HepG2 (cell line): ENCODE results near the gene CDH13. TPM values are rescaled to one million over a fixed set of nuclear protein-coding genes. Genes with fewer than 3 reads are reported as not detected.

Source experiments
- ATAC-seq: fragments of 200-7000 bp; cut with Tn5 transposase; 3 replicates; pipeline ENCODE4 v1.9.1; 2020; ENCODE audit warnings: mild to moderate bottlenecking, moderate library complexity
- BruUV-seq: library from RNA; stranded (reverse); fragments of 400-500 nt; replicated peaks from 2 replicates; lab custom pipeline; 2021; lab: Mats Ljungman, UMichigan
- CTCF ChIA-PET: fragments of 300-600 bp; formaldehyde crosslinking; extraction: SDS; loops from one replicate; lab custom pipeline; 2021; ENCODE audit warnings: low total read pairs, inconsistent platforms, low intra/inter-chr PET ratio; lab: Yijun Ruan, JAX
- POLR2A ChIA-PET: fragments of 350-600 bp; sonication (Branson Sonifier 250); formaldehyde crosslinking; loops from one replicate; lab custom pipeline; 2020; ENCODE audit warnings: antibody characterized with exemption, inconsistent platforms; lab: Yijun Ruan, JAX
- DNase-seq: peaks from one replicate; pipeline ENCODE4 v3.0.0-alpha.2; 2015; ENCODE audit warnings: low spot score
- FAIRE-seq: peaks from 3 replicates; lab custom pipeline; 2011; peaks lifted over from hg19 to GRCh38; lab: Jason Lieb, UNC
- H2AFZ ChIP-seq: one replicate; pipeline ENCODE4 v1.6.1; 2011; ENCODE audit warnings: low read length, inconsistent platforms
- H3K27ac ChIP-seq: fragments of 300-600 bp; 3 replicates; pipeline ENCODE4 v1.8.0; 2011; ENCODE audit warnings: mixed run types, mild to moderate bottlenecking, mixed read lengths, low read length, inconsistent platforms; ENCODE audit not compliant: insufficient read depth; ENCODE audit errors: extremely low read length
- H3K27me3 ChIP-seq, 2 experiments: fragments of 200-600 bp in 1 of 2; 2 replicates in 1 of 2; 3 replicates in 1 of 2; pipeline versions ENCODE4 v1.6.0 to v1.8.0; 2011; ENCODE audit warnings: low read length in 2 of 2, mild to moderate bottlenecking in 2 of 2, moderate library complexity in 2 of 2, inconsistent platforms in 1 of 2; ENCODE audit not compliant: insufficient read depth in 2 of 2, control insufficient read depth in 1 of 2
- H3K36me3 ChIP-seq, 2 experiments: fragments of 200-600 bp in 1 of 2; replicated peaks in 1 of 2; 2 replicates in 1 of 2; 3 replicates in 1 of 2; pipeline versions ENCODE4 v1.5.1 to v1.8.0; 2011; ENCODE audit warnings: low read length in 2 of 2, inconsistent platforms in 1 of 2; ENCODE audit not compliant: insufficient read depth in 2 of 2, control insufficient read depth in 1 of 2
- H3K4me1 ChIP-seq: 2 replicates; pipeline ENCODE4 v1.5.1; 2012; ENCODE audit warnings: low read length, inconsistent platforms; ENCODE audit not compliant: insufficient read depth
- H3K4me2 ChIP-seq: 2 replicates; pipeline ENCODE4 v1.6.0; 2011; ENCODE audit warnings: low read depth, low read length, inconsistent platforms
- H3K4me3 ChIP-seq, 3 experiments: fragments of 200-600 bp in 1 of 3; sonication (generic), shearing (Covaris generic) in 1 of 3; replicated peaks in 1 of 3; 2 replicates each; pipeline ENCODE4 v1.5.1; 2011 to 2016; ENCODE audit warnings: low read length in 3 of 3, inconsistent platforms in 2 of 3, low read depth in 2 of 3, mild to moderate bottlenecking in 2 of 3, control low read depth in 1 of 3, mixed read lengths in 1 of 3; ENCODE audit not compliant: insufficient read depth in 1 of 3
- H3K79me2 ChIP-seq: one replicate; pipeline ENCODE4 v1.6.1; 2011; ENCODE audit warnings: low read length, inconsistent platforms; ENCODE audit not compliant: insufficient read depth
- H3K9ac ChIP-seq: 2 replicates; pipeline ENCODE4 v1.6.0; 2011; ENCODE audit warnings: mild to moderate bottlenecking, low read depth, low read length, inconsistent platforms; ENCODE audit not compliant: insufficient read depth
- H3K9me3 ChIP-seq: 2 replicates; pipeline ENCODE4 v1.5.1; 2012; ENCODE audit warnings: mild to moderate bottlenecking, low read length
- H4K20me1 ChIP-seq: 2 replicates; pipeline ENCODE4 v1.6.0; 2011; ENCODE audit warnings: inconsistent platforms, mild to moderate bottlenecking, low read length, moderate library complexity; ENCODE audit not compliant: insufficient read depth
- GATA4 ChIP-seq: sonication (generic); IDR thresholded peaks from 2 replicates; pipeline ENCODE4 v1.6.1; 2016; ENCODE audit warnings: antibody characterized with exemption, low read depth, borderline replicate concordance
- MED8 ChIP-seq: sonication (generic); formaldehyde crosslinking; IDR thresholded peaks from 2 replicates; pipeline ENCODE4 v1.8.1; 2023; ENCODE audit warnings: mild to moderate bottlenecking, missing genetic modification reagents; ENCODE audit not compliant: insufficient replicate concordance
- NFIC ChIP-seq: IDR thresholded peaks from 2 replicates; pipeline ENCODE4 v1.6.1; 2012; ENCODE audit warnings: mild to moderate bottlenecking, low read length, inconsistent platforms
- NFYC ChIP-seq: IDR thresholded peaks from 2 replicates; pipeline ENCODE4 v1.6.1; 2016; ENCODE audit warnings: missing genetic modification reagents, missing compliant biosample characterization
- TBL1XR1 ChIP-seq: fragments of 150-350 bp; IDR thresholded peaks from 2 replicates; pipeline ENCODE4 v1.6.1; 2014; ENCODE audit warnings: borderline replicate concordance, low read length; ENCODE audit not compliant: partially characterized antibody
- TCF7L2 ChIP-seq: IDR thresholded peaks from 2 replicates; pipeline ENCODE4 v1.6.1; 2011; ENCODE audit warnings: mild to moderate bottlenecking, low read depth, low read length, moderate library complexity
- ZFAT ChIP-seq: sonication (generic); formaldehyde crosslinking; conservative IDR thresholded peaks from 2 replicates; pipeline ENCODE4 v1.8.1; 2023; ENCODE audit warnings: missing genetic modification reagents, inconsistent platforms
- ZNF10 ChIP-seq: sonication (generic); formaldehyde crosslinking; IDR thresholded peaks from 2 replicates; pipeline ENCODE4 v1.4.0; 2020; ENCODE audit warnings: mild to moderate bottlenecking, low read depth, missing genetic modification reagents, borderline replicate concordance
- ZNF138 ChIP-seq: sonication (generic); formaldehyde crosslinking; IDR thresholded peaks from 2 replicates; pipeline ENCODE4 v1.5.0; 2020; ENCODE audit warnings: mild to moderate bottlenecking, low read depth, missing genetic modification reagents
- ZNF17 ChIP-seq: sonication (generic); formaldehyde crosslinking; IDR thresholded peaks from 2 replicates; pipeline ENCODE4 v1.5.0; 2020; ENCODE audit warnings: mild to moderate bottlenecking, missing genetic modification reagents
- ZNF816 ChIP-seq: sonication (generic); formaldehyde crosslinking; IDR thresholded peaks from 2 replicates; pipeline ENCODE4 v1.8.0; 2022; ENCODE audit warnings: missing genetic modification reagents, mild to moderate bottlenecking, borderline replicate concordance
- WGBS: methylation state at CpG from one replicate; pipeline ENCODE4 v1.1.6; 2017; ENCODE audit warnings: low lambda C conversion rate; 5-methylcytosine and 5-hydroxymethylcytosine counted together
- in situ Hi-C: cut with HindIII; loops from 2 replicates; pipeline ENCODE4 v1.10.0; 2017; ENCODE audit warnings: low pct_unique_long_range_greater_than_20kb; ENCODE audit not compliant: extremely low pct_ligation_motif_present
- intact Hi-C: fragments of 100-400 bp; cut with micrococcal nuclease; formaldehyde crosslinking; loops from one replicate; pipeline ENCODE4 v1.10.0; 2022; ENCODE audit not compliant: unreplicated experiment
- polyA plus RNA-seq, 8 experiments: library from polyadenylated mRNA; depleted of rRNA in 3 of 8; stranded (reverse) in 7 of 8; unstranded in 1 of 8; fragments of >200 nt; fragmentation: Illumina TruSeq in 4 of 8; extraction: Trizol in 4 of 8; gene quantifications; 2 replicates each; pipeline versions ENCODE4 v1.2.1 to v1.2.3, GENCODE V29; 2011 to 2016; ENCODE audit warnings: low read depth in 4 of 8, missing spikeins in 1 of 8, mixed read lengths in 1 of 8; ENCODE audit not compliant: insufficient read depth in 1 of 8
- total RNA-seq, 5 experiments: library from RNA; depleted of rRNA; stranded (reverse); fragments of >200 nt; fragmentation: Illumina TruSeq; extraction: Trizol; gene quantifications; 2 replicates each; pipeline ENCODE4 v1.2.3, GENCODE V29; 2016; ENCODE audit warnings: low read depth in 1 of 5
- TF ChIP-seq, protein P1 (sequence below): sonication (generic); formaldehyde crosslinking; IDR thresholded peaks from 2 replicates; pipeline ENCODE4 v1.8.0; 2022; ENCODE audit warnings: mild to moderate bottlenecking, missing genetic modification reagents; ENCODE audit not compliant: insufficient replicate concordance

Gene CDH13
- total and polyA plus RNA-seq, 2 of the 13 experiments (the other 11 are each of a cell fraction or from before 2014, with no cell fraction given): not detected

DNA sequence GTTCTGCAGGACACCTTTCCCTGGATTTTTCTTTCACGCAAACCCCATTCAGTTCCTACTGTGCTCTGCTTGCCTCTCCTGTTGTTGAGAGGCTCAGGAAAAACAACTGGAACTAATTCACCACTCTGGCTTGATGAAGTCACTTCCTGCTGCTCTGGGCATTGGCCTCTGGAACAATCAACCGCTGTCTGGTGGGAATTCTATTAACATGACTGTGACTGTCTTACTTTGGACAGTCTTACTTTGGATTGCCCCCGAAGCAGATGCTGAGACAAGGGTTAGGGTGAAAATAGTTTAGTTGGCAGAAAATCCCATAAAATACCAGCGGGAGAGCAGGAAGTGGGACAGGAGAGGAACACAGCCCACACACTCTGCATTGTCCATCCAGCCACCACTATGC lies 1091.0 kb downstream of the CDH13 start:
- TF ChIP-seq ZNF17 (CRISPR knock-in tag) (no peak), TCF7L2 (no peak), ZNF10 (no peak), TBL1XR1 (no peak), ZNF138 (no peak), GATA4 (no peak), ZNF816 (CRISPR knock-in tag) (no peak), NFIC (no peak), NFYC (CRISPR knock-in tag) (no peak), ZFAT (CRISPR knock-in tag) (no peak), MED8 (CRISPR knock-in tag) (no peak)
- TF ChIP-seq, protein P1, sequence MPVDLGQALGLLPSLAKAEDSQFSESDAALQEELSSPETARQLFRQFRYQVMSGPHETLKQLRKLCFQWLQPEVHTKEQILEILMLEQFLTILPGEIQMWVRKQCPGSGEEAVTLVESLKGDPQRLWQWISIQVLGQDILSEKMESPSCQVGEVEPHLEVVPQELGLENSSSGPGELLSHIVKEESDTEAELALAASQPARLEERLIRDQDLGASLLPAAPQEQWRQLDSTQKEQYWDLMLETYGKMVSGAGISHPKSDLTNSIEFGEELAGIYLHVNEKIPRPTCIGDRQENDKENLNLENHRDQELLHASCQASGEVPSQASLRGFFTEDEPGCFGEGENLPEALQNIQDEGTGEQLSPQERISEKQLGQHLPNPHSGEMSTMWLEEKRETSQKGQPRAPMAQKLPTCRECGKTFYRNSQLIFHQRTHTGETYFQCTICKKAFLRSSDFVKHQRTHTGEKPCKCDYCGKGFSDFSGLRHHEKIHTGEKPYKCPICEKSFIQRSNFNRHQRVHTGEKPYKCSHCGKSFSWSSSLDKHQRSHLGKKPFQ (CRISPR knock-in tag): no peak
- H3K27me3 ChIP-seq: peaks cover 0 to 6% of the 10 kb centered on the region in 2 experiments; a peak in 1 of 5 replicates
- no peaks in the 10 kb centered on the region for H3K79me2 ChIP-seq
- FAIRE-seq (no peak), ATAC-seq (no peak), DNase-seq (no peak)
- no TSS peak for BruUV-seq
- no peaks in the 10 kb centered on the region for H3K36me3 ChIP-seq
- in situ Hi-C loops (no loop called here), intact Hi-C loops (no loop called here)
- 18% methylated on average over 4 of the region's 4 CpGs for WGBS
- no peak overlapping the region for H2AFZ ChIP-seq
- no peak overlapping the region for H3K4me3 ChIP-seq
- POLR2A ChIA-PET: no interaction called here
- no peaks in the 10 kb centered on the region for H3K9me3 ChIP-seq
- no peaks in the 10 kb centered on the region for H4K20me1 ChIP-seq
- no peaks in the 10 kb centered on the region for H3K4me1 ChIP-seq
- no peak overlapping the region for H3K27ac ChIP-seq
- no peak overlapping the region for H3K9ac ChIP-seq
- CTCF ChIA-PET: no interaction called here
- H3K4me2 ChIP-seq: no peak overlapping the region
